HEK293 (cell line): Measurements from ENCODE around the gene STK10.

Experiments used
- CTCF ChIA-PET: fragments of 350-600 bp; formaldehyde crosslinking; extraction: SDS; loops from one replicate; lab custom pipeline; 2021; ENCODE audit warnings: antibody characterized with exemption; lab: Yijun Ruan, JAX
- POLR2A ChIA-PET: fragments of 300-600 bp; formaldehyde crosslinking; extraction: SDS; loops from one replicate; lab custom pipeline; 2020; ENCODE audit warnings: antibody characterized with exemption, inconsistent platforms; lab: Yijun Ruan, JAX
- H3K27ac ChIP-seq: fragments of 200-500 bp; sonication (Bioruptor generic); 2 replicates; pipeline ENCODE4 v1.5.1; 2014; ENCODE audit warnings: low read depth, low read length, control low read depth, inconsistent platforms; ENCODE audit errors: extremely low read depth
- H3K36me3 ChIP-seq, 2 experiments: fragments of 200-500 bp in 1 of 2; sonication (Bioruptor generic) in 1 of 2; 1 replicate in 1 of 2; 2 replicates in 1 of 2; pipeline ENCODE4 v1.5.1; 2014 to 2017; ENCODE audit warnings: inconsistent platforms in 2 of 2, low read length in 2 of 2; ENCODE audit not compliant: control insufficient read depth in 2 of 2, insufficient read depth in 1 of 2
- H3K4me1 ChIP-seq: fragments of 200-500 bp; sonication (Bioruptor generic); 2 replicates; pipeline ENCODE4 v1.5.1; 2014; ENCODE audit warnings: mild to moderate bottlenecking, low read length, inconsistent platforms; ENCODE audit not compliant: control insufficient read depth, insufficient read depth
- H3K4me3 ChIP-seq: 2 replicates; pipeline ENCODE4 v1.5.1; 2011; ENCODE audit warnings: low read depth, mild to moderate bottlenecking, control low read depth, low read length, moderate library complexity
- H3K9me3 ChIP-seq: fragments of 200-500 bp; sonication (Bioruptor generic); 2 replicates; pipeline ENCODE4 v1.5.1; 2014; ENCODE audit warnings: low read depth, low read length, inconsistent platforms; ENCODE audit not compliant: control insufficient read depth, insufficient read depth
- AEBP2 ChIP-seq: fragments of 450-650 bp; formaldehyde crosslinking; IDR thresholded peaks from 2 replicates; pipeline ENCODE4 v1.5.1; 2016; ENCODE audit warnings: missing biosample characterization, missing genetic modification characterization, borderline replicate concordance
- ELK4 ChIP-seq: IDR thresholded peaks from 2 replicates; pipeline ENCODE4 v1.6.1; 2011; ENCODE audit warnings: mild to moderate bottlenecking, low read depth, low read length, borderline replicate concordance
- SP2 ChIP-seq: fragments of 450-650 bp; formaldehyde crosslinking; IDR thresholded peaks from 2 replicates; pipeline ENCODE4 v1.5.1; 2016; ENCODE audit warnings: missing biosample characterization, missing genetic modification characterization
- SP7 ChIP-seq: fragments of 450-650 bp; formaldehyde crosslinking; IDR thresholded peaks from 2 replicates; pipeline ENCODE4 v1.5.1; 2016; ENCODE audit warnings: missing biosample characterization, missing genetic modification characterization
- YY2 ChIP-seq: fragments of 450-650 bp; formaldehyde crosslinking; IDR thresholded peaks from 2 replicates; pipeline ENCODE4 v1.5.1; 2016; ENCODE audit warnings: missing biosample characterization, missing genetic modification characterization
- ZBTB20 ChIP-seq: fragments of 450-650 bp; formaldehyde crosslinking; IDR thresholded peaks from 2 replicates; pipeline ENCODE4 v1.5.1; 2016; ENCODE audit warnings: missing biosample characterization, missing genetic modification characterization
- ZFP41 ChIP-seq: fragments of 450-650 bp; formaldehyde crosslinking; IDR thresholded peaks from 2 replicates; pipeline ENCODE4 v1.5.1; 2016; ENCODE audit warnings: missing biosample characterization, missing genetic modification characterization, borderline replicate concordance
- ZNF138 ChIP-seq: fragments of 450-650 bp; formaldehyde crosslinking; IDR thresholded peaks from 2 replicates; pipeline ENCODE4 v1.5.1; 2016; ENCODE audit warnings: missing biosample characterization, missing genetic modification characterization, borderline replicate concordance
- ZNF157 ChIP-seq: fragments of 450-650 bp; formaldehyde crosslinking; IDR thresholded peaks from 2 replicates; pipeline ENCODE4 v1.5.1; 2016; ENCODE audit warnings: missing biosample characterization, missing genetic modification characterization
- ZNF223 ChIP-seq: fragments of 450-650 bp; formaldehyde crosslinking; IDR thresholded peaks from 2 replicates; pipeline ENCODE4 v1.5.1; 2016; ENCODE audit warnings: missing biosample characterization, missing genetic modification characterization
- ZNF23 ChIP-seq: fragments of 450-650 bp; formaldehyde crosslinking; IDR thresholded peaks from 2 replicates; pipeline ENCODE4 v1.5.1; 2016; ENCODE audit warnings: missing biosample characterization, missing genetic modification characterization, borderline replicate concordance
- ZNF248 ChIP-seq: fragments of 450-650 bp; formaldehyde crosslinking; IDR thresholded peaks from 2 replicates; pipeline ENCODE4 v1.5.1; 2017; ENCODE audit warnings: missing biosample characterization, missing genetic modification characterization
- ZNF292 ChIP-seq: fragments of 450-650 bp; formaldehyde crosslinking; IDR thresholded peaks from 2 replicates; pipeline ENCODE4 v1.5.1; 2016; ENCODE audit warnings: low read depth, missing biosample characterization, missing genetic modification characterization, borderline replicate concordance
- ZNF311 ChIP-seq: fragments of 450-650 bp; formaldehyde crosslinking; IDR thresholded peaks from 2 replicates; pipeline ENCODE4 v1.5.1; 2017; ENCODE audit warnings: missing biosample characterization, missing genetic modification characterization, borderline replicate concordance
- ZNF324 ChIP-seq: fragments of 450-650 bp; formaldehyde crosslinking; IDR thresholded peaks from 2 replicates; pipeline ENCODE4 v1.5.1; 2016; ENCODE audit warnings: missing biosample characterization, missing genetic modification characterization
- ZNF391 ChIP-seq: fragments of 450-650 bp; formaldehyde crosslinking; IDR thresholded peaks from 2 replicates; pipeline ENCODE4 v1.5.1; 2016; ENCODE audit warnings: low read depth, missing biosample characterization, missing genetic modification characterization, borderline replicate concordance
- ZNF514 ChIP-seq: fragments of 450-650 bp; formaldehyde crosslinking; IDR thresholded peaks from 2 replicates; pipeline ENCODE4 v1.5.1; 2016; ENCODE audit warnings: missing biosample characterization, missing genetic modification characterization
- ZNF529 ChIP-seq: fragments of 450-650 bp; formaldehyde crosslinking; IDR thresholded peaks from 2 replicates; pipeline ENCODE4 v1.5.1; 2017; ENCODE audit warnings: missing genetic modification characterization, missing biosample characterization; ENCODE audit not compliant: insufficient replicate concordance
- ZNF548 ChIP-seq: fragments of 450-650 bp; formaldehyde crosslinking; IDR thresholded peaks from 2 replicates; pipeline ENCODE4 v1.5.1; 2016; ENCODE audit warnings: missing biosample characterization, missing genetic modification characterization
- ZNF571 ChIP-seq: fragments of 450-650 bp; formaldehyde crosslinking; IDR thresholded peaks from 2 replicates; pipeline ENCODE4 v1.5.0; 2017; ENCODE audit warnings: missing biosample characterization, missing genetic modification characterization
- ZNF645 ChIP-seq: fragments of 450-650 bp; formaldehyde crosslinking; IDR thresholded peaks from 2 replicates; pipeline ENCODE4; 2016; ENCODE audit warnings: missing biosample characterization, missing genetic modification characterization
- ZNF776 ChIP-seq: fragments of 450-650 bp; formaldehyde crosslinking; IDR thresholded peaks from 2 replicates; pipeline ENCODE4 v1.5.0; 2017; ENCODE audit warnings: missing biosample characterization, missing genetic modification characterization, borderline replicate concordance
- ZNF830 ChIP-seq: fragments of 450-650 bp; IDR thresholded peaks from 2 replicates; pipeline ENCODE4 v1.5.0; 2018; ENCODE audit warnings: missing biosample characterization, missing genetic modification characterization, low read depth, mild to moderate bottlenecking, moderate library complexity
- TF ChIP-seq, protein P1 (sequence below): fragments of 450-650 bp; formaldehyde crosslinking; IDR thresholded peaks from 2 replicates; pipeline ENCODE4 v1.5.1; 2016; ENCODE audit warnings: missing biosample characterization, missing genetic modification characterization
- TF ChIP-seq, protein P2 (sequence below): fragments of 450-650 bp; formaldehyde crosslinking; IDR thresholded peaks from 2 replicates; pipeline ENCODE4 v1.5.1; 2016; ENCODE audit warnings: missing biosample characterization, missing genetic modification characterization, low read depth
- TF ChIP-seq, protein P3 (sequence below): fragments of 450-650 bp; formaldehyde crosslinking; IDR thresholded peaks from 2 replicates; pipeline ENCODE4 v1.5.1; 2016; ENCODE audit warnings: missing biosample characterization, missing genetic modification characterization

Gene STK10

DNA sequence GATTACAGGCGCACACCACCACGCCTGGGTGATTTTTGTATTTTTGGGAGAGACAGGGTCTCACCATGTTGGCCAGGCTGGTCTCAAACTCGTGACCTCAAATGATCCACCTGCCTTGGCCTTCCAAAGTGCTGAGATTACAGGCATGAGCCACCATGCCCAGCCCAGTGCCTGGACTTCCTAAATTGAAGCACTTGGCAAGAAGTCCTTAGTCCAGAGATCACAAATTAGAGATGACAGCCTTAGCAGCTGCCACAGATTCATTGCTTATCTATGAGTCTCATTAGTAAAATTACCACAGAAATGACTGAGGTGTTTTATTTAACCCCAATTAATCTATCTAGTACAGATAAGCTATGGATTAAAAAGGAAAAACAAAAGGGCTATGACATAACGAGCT, 25.1 kb upstream of the STK10 start:
- POLR2A ChIA-PET, result no interaction called here
- Histone ChIP-seq H3K36me3 (peaks cover 6 to 41% of the 10 kb centered on the region in 2 experiments), H3K27ac (no peak overlapping the region), H3K9me3 (no peaks in the 10 kb centered on the region), H3K4me1 (no peaks in the 10 kb centered on the region), H3K4me3 (no peak overlapping the region)
- TF ChIP-seq ELK4 (no peak), ZNF391 (tag by site-specific recombination) (no peak), ZNF311 (tag by site-specific recombination) (no peak), ZFP41 (tag by site-specific recombination) (no peak), ZNF223 (no peak), ZNF23 (no peak), ZNF248 (tag by site-specific recombination) (no peak), ZNF645 (tag by site-specific recombination) (no peak), SP2 (tag by site-specific recombination) (no peak)
- TF ChIP-seq, protein P1, sequence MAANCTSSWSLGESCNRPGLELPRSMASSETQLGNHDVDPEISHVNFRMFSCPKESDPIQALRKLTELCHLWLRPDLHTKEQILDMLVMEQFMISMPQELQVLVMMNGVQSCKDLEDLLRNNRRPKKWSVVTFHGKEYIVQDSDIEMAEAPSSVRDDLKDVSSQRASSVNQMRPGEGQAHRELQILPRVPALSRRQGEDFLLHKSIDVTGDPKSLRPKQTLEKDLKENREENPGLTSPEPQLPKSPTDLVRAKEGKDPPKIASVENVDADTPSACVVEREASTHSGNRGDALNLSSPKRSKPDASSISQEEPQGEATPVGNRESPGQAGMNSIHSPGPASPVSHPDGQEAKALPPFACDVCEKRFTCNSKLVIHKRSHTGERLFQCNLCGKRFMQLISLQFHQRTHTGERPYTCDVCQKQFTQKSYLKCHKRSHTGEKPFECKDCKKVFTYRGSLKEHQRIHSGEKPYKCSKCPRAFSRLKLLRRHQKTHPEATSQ, result no peak
- CTCF ChIA-PET, result interaction anchor here (1.3 kb wide), 1 partner anchor 24 kb away, joined by 4 read pairs; no protein-coding TSS in a partner anchor

- no peaks in the 10 kb centered on the region for H3K4me1 ChIP-seq
- POLR2A ChIA-PET, result no interaction called here
- H3K27ac ChIP-seq, result no peak overlapping the region
- TF ChIP-seq ZNF529 (tag by site-specific recombination) (no peak), ZNF830 (tag by site-specific recombination) (no peak), SP7 (no peak), AEBP2 (tag by site-specific recombination) (no peak), ZNF324 (no peak), ZNF157 (tag by site-specific recombination) (no peak), ZNF571 (tag by site-specific recombination) (no peak), YY2 (tag by site-specific recombination) (no peak), ZNF138 (tag by site-specific recombination) (no peak), ZNF548 (tag by site-specific recombination) (no peak), ZBTB20 (tag by site-specific recombination) (no peak), ZNF292 (tag by site-specific recombination) (no peak), ZNF514 (tag by site-specific recombination) (no peak), ZNF776 (tag by site-specific recombination) (no peak)
- TF ChIP-seq, protein P2, sequence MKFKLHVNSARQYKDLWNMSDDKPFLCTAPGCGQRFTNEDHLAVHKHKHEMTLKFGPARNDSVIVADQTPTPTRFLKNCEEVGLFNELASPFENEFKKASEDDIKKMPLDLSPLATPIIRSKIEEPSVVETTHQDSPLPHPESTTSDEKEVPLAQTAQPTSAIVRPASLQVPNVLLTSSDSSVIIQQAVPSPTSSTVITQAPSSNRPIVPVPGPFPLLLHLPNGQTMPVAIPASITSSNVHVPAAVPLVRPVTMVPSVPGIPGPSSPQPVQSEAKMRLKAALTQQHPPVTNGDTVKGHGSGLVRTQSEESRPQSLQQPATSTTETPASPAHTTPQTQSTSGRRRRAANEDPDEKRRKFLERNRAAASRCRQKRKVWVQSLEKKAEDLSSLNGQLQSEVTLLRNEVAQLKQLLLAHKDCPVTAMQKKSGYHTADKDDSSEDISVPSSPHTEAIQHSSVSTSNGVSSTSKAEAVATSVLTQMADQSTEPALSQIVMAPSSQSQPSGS (tag by site-specific recombination), result no peak
- TF ChIP-seq, protein P3, sequence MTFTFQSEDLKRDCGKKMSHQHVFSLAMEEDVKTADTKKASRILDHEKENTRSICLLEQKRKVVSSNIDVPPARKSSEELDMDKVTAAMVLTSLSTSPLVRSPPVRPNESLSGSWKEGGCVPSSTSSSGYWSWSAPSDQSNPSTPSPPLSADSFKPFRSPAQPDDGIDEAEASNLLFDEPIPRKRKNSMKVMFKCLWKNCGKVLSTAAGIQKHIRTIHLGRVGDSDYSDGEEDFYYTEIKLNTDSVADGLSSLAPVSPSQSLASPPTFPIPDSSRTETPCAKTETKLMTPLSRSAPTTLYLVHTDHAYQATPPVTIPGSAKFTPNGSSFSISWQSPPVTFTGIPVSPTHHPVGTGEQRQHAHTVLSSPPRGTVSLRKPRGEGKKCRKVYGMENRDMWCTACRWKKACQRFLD, result no peak
- no peaks in the 10 kb centered on the region for H3K9me3 ChIP-seq
- CTCF ChIA-PET, result interaction anchor here (1.0 to 1.3 kb wide), 2 partner anchors 82 to 249 kb away, joined by 3 to 5 read pairs; no protein-coding TSS in a partner anchor
- H3K36me3 ChIP-seq, result peaks cover 3 to 33% of the 10 kb centered on the region in 2 experiments
- no peak overlapping the region for H3K4me3 ChIP-seq
Observed at GRCh38 chr5:172211676-172212075, 23.7 kb upstream of the STK10 start.
